CD4-positive, alpha-beta T cell (primary cell): ENCODE measurements around the gene LPAR6. TPM values are rescaled to one million over a fixed set of nuclear protein-coding genes. Genes with fewer than 3 reads are reported as not detected.

ENCODE experiments used
- ATAC-seq: fragments of 200-7000 bp; cut with Tn5 transposase; one replicate; pipeline ENCODE4 v1.10.0; 2022; ENCODE audit warnings: mild to moderate bottlenecking; ENCODE audit not compliant: poor library complexity
- CTCF ChIA-PET: fragments of 350-600 bp; sonication (Branson Sonifier 250); formaldehyde crosslinking; loops from one replicate; lab custom pipeline; 2021; ENCODE audit warnings: antibody characterized with exemption, inconsistent platforms; lab: Charles Lee
- POLR2A ChIA-PET: fragments of 350-600 bp; sonication (Branson Sonifier 250); formaldehyde crosslinking; loops from one replicate; lab custom pipeline; 2021; ENCODE audit warnings: antibody characterized with exemption, inconsistent platforms; lab: Charles Lee
- DNase-seq, 14 experiments: peaks; one replicate each; pipeline ENCODE4 v3.0.0-alpha.2; 2013 to 2020; ENCODE audit warnings: mixed read lengths in 2 of 14
- H3K27ac ChIP-seq, 2 donors: one replicate each; pipeline versions ENCODE4 v1.5.1 to v1.7.0; 2013; ENCODE audit warnings: low read length in 2 of 2, low read depth in 1 of 2, mild to moderate bottlenecking in 1 of 2
- H3K27me3 ChIP-seq, 2 experiments: 1 replicate in 1 of 2; 2 replicates in 1 of 2; pipeline versions ENCODE4 v1.6.1 to v1.7.0; 2013; ENCODE audit warnings: low read length in 2 of 2, control low read depth in 1 of 2, mild to moderate bottlenecking in 1 of 2, moderate library complexity in 1 of 2; ENCODE audit not compliant: insufficient read depth in 2 of 2, control insufficient read depth in 1 of 2
- H3K36me3 ChIP-seq: one replicate; pipeline ENCODE4 v1.6.1; 2013; ENCODE audit warnings: low read length, control low read depth; ENCODE audit not compliant: insufficient read depth
- H3K4me1 ChIP-seq: one replicate; pipeline ENCODE4 v1.6.1; 2013; ENCODE audit warnings: low read length, control low read depth; ENCODE audit not compliant: insufficient read depth
- H3K4me3 ChIP-seq: one replicate; pipeline ENCODE4 v1.5.1; 2013; ENCODE audit warnings: mild to moderate bottlenecking, low read length, moderate library complexity
- H3K9me3 ChIP-seq, 2 experiments: 1 replicate in 1 of 2; 2 replicates in 1 of 2; pipeline versions ENCODE4 v1.6.1 to v1.7.0; 2013; ENCODE audit warnings: low read length in 2 of 2, mild to moderate bottlenecking in 2 of 2, control low read depth in 1 of 2, moderate library complexity in 1 of 2; ENCODE audit not compliant: control insufficient read depth in 1 of 2, insufficient read depth in 1 of 2
- H3K27ac Mint-ChIP-seq: one replicate; pipeline ENCODE4 v1.8.0; 2020; ENCODE audit warnings: mixed read lengths
- H3K27me3 Mint-ChIP-seq: one replicate; pipeline ENCODE4 v1.8.0; 2021; ENCODE audit warnings: mixed read lengths
- H3K36me3 Mint-ChIP-seq: one replicate; pipeline ENCODE4 v1.8.0; 2021; ENCODE audit warnings: low read depth, mixed read lengths
- H3K4me1 Mint-ChIP-seq: one replicate; pipeline ENCODE4 v1.8.0; 2021; ENCODE audit warnings: low read depth, mixed read lengths
- H3K4me3 Mint-ChIP-seq: one replicate; pipeline ENCODE4 v1.8.0; 2020; ENCODE audit warnings: mild to moderate bottlenecking, mixed read lengths
- H3K9me3 Mint-ChIP-seq: one replicate; pipeline ENCODE4 v1.8.0; 2020; ENCODE audit warnings: mixed read lengths
- CTCF ChIP-seq: fragments of 200-600 bp; IDR thresholded peaks from one replicate; pipeline ENCODE4 v1.8.0; 2022; ENCODE audit warnings: antibody characterized with exemption, mild to moderate bottlenecking
- intact Hi-C, 2 experiments: fragments of 100-400 bp; cut with DNase I in 1 of 2; cut with micrococcal nuclease in 1 of 2; formaldehyde crosslinking; loops; one replicate each; pipeline versions ENCODE4 v1.15.1 to v1.9.0; 2023 to 2025; cut with DNase I, micrococcal nuclease
- total RNA-seq, 174 experiments: library from RNA in 2 of 174; stranded (reverse) in 2 of 174; gene quantifications; one replicate each; pipeline ENCODE4 v1.2.3 and lab custom pipeline; 2021 to 2026

LPAR6 gene
- total RNA-seq, 2 experiments from 2014 or later, result 15.5 to 19.4 TPM

- ATAC-seq (no peak), DNase-seq (no peak)
- H3K4me1 Mint-ChIP-seq, result peaks cover 5% of the 10 kb centered on the region
- H3K27me3 ChIP-seq, result no peaks in the 10 kb centered on the region
- H3K36me3 ChIP-seq, result peaks cover 17% of the 10 kb centered on the region
- no peaks in the 10 kb centered on the region for H3K4me1 ChIP-seq
- H3K9me3 Mint-ChIP-seq, result no peaks in the 10 kb centered on the region
- H3K4me3 ChIP-seq, result no peak overlapping the region
- H3K27ac ChIP-seq, result no peak overlapping the region
- no peak for TF ChIP-seq CTCF
- no peak overlapping the region for H3K27ac Mint-ChIP-seq
- peaks cover 56% of the 10 kb centered on the region for H3K36me3 Mint-ChIP-seq
- no peak overlapping the region for H3K4me3 Mint-ChIP-seq
- no peaks in the 10 kb centered on the region for H3K9me3 ChIP-seq
- ChIA-PET CTCF (no interaction called here), POLR2A (no interaction called here)
- no peaks in the 10 kb centered on the region for H3K27me3 Mint-ChIP-seq
- intact Hi-C loops, result no loop called here
Observed at GRCh38 chr13:48383384-48383783, 29.5 kb downstream of the LPAR6 start.

GRCh38 chr13:48380581-48380980, 32.3 kb downstream of the LPAR6 start:
- H3K27me3 Mint-ChIP-seq, result no peaks in the 10 kb centered on the region
- no peaks in the 10 kb centered on the region for H3K27me3 ChIP-seq
- TF ChIP-seq CTCF, result no peak
- peaks cover 59% of the 10 kb centered on the region for H3K36me3 Mint-ChIP-seq
- CTCF ChIA-PET, result no interaction called here
- peaks cover 5% of the 10 kb centered on the region for H3K4me1 Mint-ChIP-seq
- no peak overlapping the region for H3K27ac Mint-ChIP-seq
- no peaks in the 10 kb centered on the region for H3K9me3 ChIP-seq
- POLR2A ChIA-PET, result no interaction called here
- no peak overlapping the region for H3K27ac ChIP-seq
- ATAC-seq (no peak), DNase-seq (no peak)
- no peak overlapping the region for H3K4me3 Mint-ChIP-seq
- H3K4me1 ChIP-seq, result no peaks in the 10 kb centered on the region
- peaks cover 23% of the 10 kb centered on the region for H3K36me3 ChIP-seq
- no peaks in the 10 kb centered on the region for H3K9me3 Mint-ChIP-seq
- H3K4me3 ChIP-seq, result no peak overlapping the region
- intact Hi-C loops, result no loop called here

- no peak overlapping the region for H3K27ac Mint-ChIP-seq
- H3K36me3 ChIP-seq, result peaks cover 26% of the 10 kb centered on the region
Observed at GRCh38 chr13:48377857-48378256, 35.1 kb downstream of the LPAR6 start.

More at GRCh38 chr13:48377857-48378256, 35.1 kb downstream of the LPAR6 start:
- DNase-seq, result no peak
- H3K4me3 Mint-ChIP-seq, result no peak overlapping the region
- ChIA-PET POLR2A (interaction anchor here (0.6 kb wide), 1 partner anchor 9 kb away, joined by 3 read pairs; no protein-coding TSS in a partner anchor), CTCF (interaction anchor here (1.1 to 1.3 kb wide), 2 partner anchors 9 to 20 kb away, joined by 3 read pairs; no protein-coding TSS in a partner anchor)
- TF ChIP-seq CTCF, result no peak
- Histone ChIP-seq H3K9me3 (no peaks in the 10 kb centered on the region), H3K4me3 (no peak overlapping the region), H3K27ac (no peak overlapping the region), H3K27me3 (no peaks in the 10 kb centered on the region), H3K4me1 (no peaks in the 10 kb centered on the region)
- no peaks in the 10 kb centered on the region for H3K9me3 Mint-ChIP-seq
- H3K36me3 Mint-ChIP-seq, result peaks cover 72% of the 10 kb centered on the region
- H3K27me3 Mint-ChIP-seq, result no peaks in the 10 kb centered on the region
- no peak for ATAC-seq
- H3K4me1 Mint-ChIP-seq, result no peaks in the 10 kb centered on the region
- intact Hi-C loops, result no loop called here
